Right atrium auricular region (tissue), 2 donors: ENCODE results near the gene TGFB1I1. TPM values are rescaled to one million over a fixed set of nuclear protein-coding genes. Genes with fewer than 3 reads are reported as not detected.

Experiments
- DNase-seq: peaks from one replicate; pipeline ENCODE4 v3.0.0-alpha.2; 2019; ENCODE audit warnings: low spot score
- H3K27ac ChIP-seq, 2 donors: fragments of 200-600 bp; sonication (generic); 1 replicate in 1 of 2; 2 replicates in 1 of 2; pipeline ENCODE4 v1.5.1; 2016 to 2019
- H3K27me3 ChIP-seq, 2 donors: fragments of 200-600 bp; sonication (generic); one replicate each; pipeline versions ENCODE4 v1.5.1 to v1.6.0; 2017 to 2019
- H3K36me3 ChIP-seq: fragments of 200-600 bp; sonication (generic); one replicate; pipeline ENCODE4 v1.5.1; 2016
- H3K4me1 ChIP-seq, 2 donors: fragments of 200-600 bp; sonication (generic); one replicate each; pipeline versions ENCODE4 v1.5.1 to v1.6.0; 2017 to 2019
- H3K4me3 ChIP-seq, 2 donors: fragments of 200-600 bp; sonication (generic); 1 replicate in 1 of 2; 2 replicates in 1 of 2; pipeline ENCODE4 v1.5.1; 2017 to 2019; ENCODE audit warnings: mild to moderate bottlenecking in 1 of 2, moderate library complexity in 1 of 2
- H3K9me3 ChIP-seq, 2 donors: fragments of 200-600 bp; sonication (generic); one replicate each; pipeline ENCODE4 v1.5.1; 2019
- total RNA-seq, 2 donors: library from RNA; depleted of rRNA; stranded (reverse); fragments of >200 nt; gene quantifications; one replicate each; pipeline ENCODE4 v1.1.0, GENCODE V29; 2016
- TF ChIP-seq, protein P1 (sequence below), 2 donors: fragments of 200-600 bp; sonication (generic); IDR thresholded peaks; one replicate each; pipeline ENCODE4 v1.5.1; 2019; ENCODE audit warnings: antibody characterized with exemption in 2 of 2

TGFB1I1 gene
- total RNA-seq, 2 donors from 2014 or later = 23.4 to 84.7 TPM

GRCh38 chr16:31493506-31494125 lies 21.7 kb downstream of the TGFB1I1 start:
- H3K27me3 ChIP-seq = no peaks in the 10 kb centered on the region
- no peaks in the 10 kb centered on the region for H3K9me3 ChIP-seq
- peaks cover 0 to 3% of the 10 kb centered on the region in 2 donors for H3K4me1 ChIP-seq
- H3K36me3 ChIP-seq = peaks cover 68% of the 10 kb centered on the region
- no peak for DNase-seq
- no peak overlapping the region for H3K27ac ChIP-seq
- no peak overlapping the region for H3K4me3 ChIP-seq
- TF ChIP-seq, protein P1, sequence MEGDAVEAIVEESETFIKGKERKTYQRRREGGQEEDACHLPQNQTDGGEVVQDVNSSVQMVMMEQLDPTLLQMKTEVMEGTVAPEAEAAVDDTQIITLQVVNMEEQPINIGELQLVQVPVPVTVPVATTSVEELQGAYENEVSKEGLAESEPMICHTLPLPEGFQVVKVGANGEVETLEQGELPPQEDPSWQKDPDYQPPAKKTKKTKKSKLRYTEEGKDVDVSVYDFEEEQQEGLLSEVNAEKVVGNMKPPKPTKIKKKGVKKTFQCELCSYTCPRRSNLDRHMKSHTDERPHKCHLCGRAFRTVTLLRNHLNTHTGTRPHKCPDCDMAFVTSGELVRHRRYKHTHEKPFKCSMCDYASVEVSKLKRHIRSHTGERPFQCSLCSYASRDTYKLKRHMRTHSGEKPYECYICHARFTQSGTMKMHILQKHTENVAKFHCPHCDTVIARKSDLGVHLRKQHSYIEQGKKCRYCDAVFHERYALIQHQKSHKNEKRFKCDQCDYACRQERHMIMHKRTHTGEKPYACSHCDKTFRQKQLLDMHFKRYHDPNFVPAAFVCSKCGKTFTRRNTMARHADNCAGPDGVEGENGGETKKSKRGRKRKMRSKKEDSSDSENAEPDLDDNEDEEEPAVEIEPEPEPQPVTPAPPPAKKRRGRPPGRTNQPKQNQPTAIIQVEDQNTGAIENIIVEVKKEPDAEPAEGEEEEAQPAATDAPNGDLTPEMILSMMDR (IDR thresholded peaks at IDR 0.05) = no peak

GRCh38 chr16:31496670-31497069 lies 24.7 kb downstream of the TGFB1I1 start:
- Histone ChIP-seq H3K36me3 (peaks cover 85% of the 10 kb centered on the region), H3K9me3 (no peaks in the 10 kb centered on the region), H3K27ac (no peak overlapping the region), H3K27me3 (no peaks in the 10 kb centered on the region), H3K4me3 (no peak overlapping the region), H3K4me1 (no peaks in the 10 kb centered on the region)
- DNase-seq = no peak
- TF ChIP-seq, protein P1 (IDR thresholded peaks at IDR 0.05) = no peak

DNA sequence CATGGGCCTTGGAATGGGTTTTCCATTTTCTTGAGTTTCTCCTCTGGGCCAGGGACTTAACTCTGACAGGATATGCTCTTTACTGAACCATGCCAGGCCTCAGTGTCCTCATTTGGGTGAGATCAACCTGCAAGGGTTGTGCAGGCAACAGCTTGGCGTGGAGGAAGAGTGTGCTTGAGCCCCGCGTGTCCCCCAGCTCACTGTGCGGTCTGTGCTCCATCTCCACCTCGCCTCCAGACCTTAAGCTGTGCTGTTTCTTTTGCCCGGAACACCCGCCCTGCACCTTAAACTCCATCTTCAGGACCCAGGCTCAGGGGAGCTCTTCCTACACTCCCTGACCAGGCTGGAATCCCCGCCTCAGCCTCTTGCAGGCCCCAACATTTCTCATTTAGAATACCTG lies 26.5 kb downstream of the TGFB1I1 start:
- no peak for DNase-seq
- Histone ChIP-seq H3K4me3 (no peak overlapping the region), H3K36me3 (peaks cover 67% of the 10 kb centered on the region), H3K9me3 (no peaks in the 10 kb centered on the region), H3K27me3 (no peaks in the 10 kb centered on the region), H3K4me1 (peaks cover 0 to 4% of the 10 kb centered on the region in 2 donors), H3K27ac (no peak overlapping the region)
- TF ChIP-seq, protein P1 (IDR thresholded peaks at IDR 0.05) = no peak

GRCh38 chr16:31499928-31500327 lies 28.0 kb downstream of the TGFB1I1 start:
- DNase-seq = no peak
- H3K27me3 ChIP-seq = no peaks in the 10 kb centered on the region
- TF ChIP-seq, protein P1 (IDR thresholded peaks at IDR 0.05) = no peak
- peaks cover 53% of the 10 kb centered on the region for H3K36me3 ChIP-seq
- no peaks in the 10 kb centered on the region for H3K9me3 ChIP-seq
- H3K4me3 ChIP-seq = no peak overlapping the region
- H3K4me1 ChIP-seq = peaks cover 0 to 19% of the 10 kb centered on the region in 2 donors
- H3K27ac ChIP-seq = no peak overlapping the region

DNA sequence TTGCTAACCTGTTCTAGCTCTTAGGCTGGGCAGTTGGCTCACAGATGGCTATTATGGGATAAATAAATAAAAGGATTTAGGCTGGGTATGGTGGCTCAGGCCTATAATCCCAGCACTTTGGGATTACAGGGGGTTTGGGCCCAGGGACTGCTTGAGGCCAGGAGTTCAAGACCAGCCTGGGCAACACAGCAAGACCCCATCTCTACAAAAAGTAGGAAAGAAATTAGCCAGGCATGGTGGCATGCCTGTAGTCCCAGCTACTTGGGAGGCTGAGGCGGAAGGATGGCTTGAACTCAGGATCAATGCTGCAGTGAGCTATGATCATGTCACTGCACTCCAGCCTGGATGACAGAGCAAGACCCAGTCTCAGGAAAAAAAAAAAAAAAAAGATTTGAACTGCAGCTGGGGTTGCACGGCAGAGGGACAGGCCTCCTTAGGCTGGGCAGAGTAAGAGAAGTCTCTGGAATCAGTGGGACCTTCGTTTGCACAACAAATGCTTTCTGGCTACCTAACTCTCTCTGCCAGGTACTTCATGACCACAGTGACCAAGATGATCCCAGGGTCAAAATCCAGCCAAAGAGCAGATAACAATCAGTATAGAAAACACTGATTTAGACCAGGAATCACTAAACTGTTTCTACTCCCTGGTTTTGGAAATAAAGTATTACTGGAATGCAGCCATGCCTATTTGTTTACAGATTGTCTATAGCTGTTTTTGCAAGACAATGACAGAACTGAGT lies 29.4 kb downstream of the TGFB1I1 start:
- TF ChIP-seq, protein P1 (IDR thresholded peaks at IDR 0.05) = no peak
- Histone ChIP-seq H3K27me3 (no peaks in the 10 kb centered on the region), H3K27ac (no peak overlapping the region), H3K4me1 (peaks cover 0 to 30% of the 10 kb centered on the region in 2 donors), H3K4me3 (no peak overlapping the region), H3K36me3 (peaks cover 39% of the 10 kb centered on the region), H3K9me3 (no peaks in the 10 kb centered on the region)
- DNase-seq = no peak
